Measurements from ENCODE around the gene RFX5.

RFX5 gene

GRCh38 chr1:151311589-151312331 lies 35.3 kb downstream of the RFX5 start (continued):
- TF ChIP-seq ZNF146 (tag by site-specific recombination; IDR thresholded peaks at IDR 0.05) (no peak), BCL11B (tag by site-specific recombination; IDR thresholded peaks at IDR 0.05; ENCODE audit: low read depth) (0 out of 2 replicates have a peak, but pooled peaks have one; percentile 44), GLI2 (tag by site-specific recombination; IDR thresholded peaks at IDR 0.05; ENCODE audit: borderline replicate concordance, low read depth) (no peak; the same call in 1 of the 2 replicates), YY1 (tag by site-specific recombination; IDR thresholded peaks at IDR 0.05) (no peak), OVOL3 (tag by site-specific recombination; IDR thresholded peaks at IDR 0.05) (no peak), ZNF792 (tag by site-specific recombination; IDR thresholded peaks at IDR 0.05) (no peak), KLF10 (tag by site-specific recombination; IDR thresholded peaks at IDR 0.05) (peak; percentile 51; the same call in 1 of the 2 replicates), ZIC2 (tag by site-specific recombination; IDR thresholded peaks at IDR 0.05) (peak; percentile 93), ZSCAN4 (tag by site-specific recombination; IDR thresholded peaks at IDR 0.05) (no peak), KLF16 (tag by site-specific recombination; IDR thresholded peaks at IDR 0.05) (0 out of 2 replicates have a peak, but pooled peaks have one; percentile 26), SP3 (tag by site-specific recombination; IDR thresholded peaks at IDR 0.05) (peak; percentile 48; the same call in 1 of the 2 replicates), ZNF335 (tag by site-specific recombination; conservative IDR thresholded peaks at IDR 0.05) (peak; percentile 67), ZEB2 (tag by site-specific recombination; IDR thresholded peaks at IDR 0.05) (peak; percentile 95), ZNF18 (tag by site-specific recombination; IDR thresholded peaks at IDR 0.05) (no peak), ZNF777 (tag by site-specific recombination; IDR thresholded peaks at IDR 0.05; ENCODE audit: borderline replicate concordance) (no peak), ZBTB17 (tag by site-specific recombination; IDR thresholded peaks at IDR 0.05) (peak; percentile 92), ZNF76 (tag by site-specific recombination; IDR thresholded peaks at IDR 0.05; ENCODE audit: borderline replicate concordance, low read depth) (0 out of 2 replicates have a peak, but pooled peaks have one; percentile 46), IKZF3 (tag by site-specific recombination; IDR thresholded peaks at IDR 0.05) (peak; percentile 79; the same call in 1 of the 2 replicates), ZFP69B (tag by site-specific recombination; IDR thresholded peaks at IDR 0.05) (peak; percentile 76), WT1 (tag by site-specific recombination; IDR thresholded peaks at IDR 0.05) (peak; percentile 97), ZNF660 (tag by site-specific recombination; IDR thresholded peaks at IDR 0.05) (peak; percentile 96), ZNF707 (tag by site-specific recombination; IDR thresholded peaks at IDR 0.05) (no peak), ZNF138 (tag by site-specific recombination; IDR thresholded peaks at IDR 0.05; ENCODE audit: borderline replicate concordance) (no peak), ZNF560 (tag by site-specific recombination; IDR thresholded peaks at IDR 0.05; ENCODE audit: borderline replicate concordance) (no peak), ZNF394 (tag by site-specific recombination; IDR thresholded peaks at IDR 0.05; ENCODE audit: borderline replicate concordance) (peak; percentile 90), BCL11A (tag by site-specific recombination; IDR thresholded peaks at IDR 0.05; ENCODE audit: low read depth) (peak; percentile 52; the same call in 1 of the 2 replicates), ZNF391 (tag by site-specific recombination; IDR thresholded peaks at IDR 0.05; ENCODE audit: borderline replicate concordance, low read depth) (0 out of 2 replicates have a peak, but pooled peaks have one; percentile 37), KLF8 (tag by site-specific recombination; IDR thresholded peaks at IDR 0.05) (peak; percentile 93), ATF2 (tag by site-specific recombination; IDR thresholded peaks at IDR 0.05; ENCODE audit: low read depth) (peak; percentile 79), ZNF184 (tag by site-specific recombination; IDR thresholded peaks at IDR 0.05) (peak; percentile 83), YY2 (tag by site-specific recombination; IDR thresholded peaks at IDR 0.05) (no peak), PRDM1 (tag by site-specific recombination; IDR thresholded peaks at IDR 0.05) (0 out of 2 replicates have a peak, but pooled peaks have one; percentile 50), ZNF121 (tag by site-specific recombination; IDR thresholded peaks at IDR 0.05) (no peak), ZBTB10 (tag by site-specific recombination; IDR thresholded peaks at IDR 0.05) (peak; percentile 65; the same call in 1 of the 2 replicates), ZNF558 (tag by site-specific recombination; IDR thresholded peaks at IDR 0.05) (peak; percentile 86; the same call in 1 of the 2 replicates)
